C4-2B (cell line): Measurements from ENCODE around the gene ZNF568.

Source experiments
- H3K27ac ChIP-seq: fragments of 450-650 bp; 2 replicates; pipeline ENCODE4 v1.5.1; 2017
- CTCF ChIP-seq: fragments of 450-650 bp; conservative IDR thresholded peaks from 2 replicates; pipeline ENCODE4 v1.5.1; 2017; ENCODE audit warnings: mild to moderate bottlenecking
- ZFX ChIP-seq: fragments of 450-650 bp; IDR thresholded peaks from 2 replicates; pipeline ENCODE4 v1.6.1; 2017

The ZNF568 gene

GRCh38 chr19:36999313-36999712 is 83.2 kb downstream of the ZNF568 start:
- TF ChIP-seq CTCF, result no peak
- no peak for TF ChIP-seq ZFX
- no peak overlapping the region for H3K27ac ChIP-seq

DNA sequence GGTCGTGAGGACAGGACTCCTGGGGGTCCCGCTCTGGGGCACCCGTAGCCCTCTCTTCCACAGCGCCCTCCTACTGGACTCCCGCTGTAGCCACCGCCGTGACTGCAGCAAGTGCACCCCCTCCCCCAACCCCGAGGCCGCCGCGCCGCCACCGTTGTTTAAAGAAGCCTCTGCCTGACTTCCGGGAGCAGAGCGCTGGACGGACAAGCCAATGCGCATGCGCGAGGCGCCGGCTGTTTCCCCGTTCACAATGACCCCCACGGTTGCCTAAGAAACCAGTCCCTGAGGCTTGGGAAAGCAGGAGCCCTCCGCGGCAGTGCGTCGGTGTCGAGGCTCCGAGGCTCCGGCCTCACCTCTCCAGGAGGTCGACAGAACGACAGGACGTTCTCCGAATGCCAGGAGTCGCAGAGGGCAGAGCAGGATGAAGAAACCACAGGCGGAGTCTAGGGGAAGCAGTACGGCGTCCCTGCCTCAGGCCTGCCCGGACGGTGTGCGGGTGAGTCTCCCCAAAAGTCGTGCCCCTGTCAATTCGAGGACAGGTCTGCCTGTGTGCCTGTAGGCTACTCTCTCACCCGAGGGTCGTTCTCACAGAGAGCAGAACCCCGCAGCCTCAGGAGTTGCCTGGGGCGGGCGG is 91.6 kb downstream of the ZNF568 start:
- no peak overlapping the region for H3K27ac ChIP-seq
- TF ChIP-seq ZFX (no peak), CTCF (no peak)

DNA sequence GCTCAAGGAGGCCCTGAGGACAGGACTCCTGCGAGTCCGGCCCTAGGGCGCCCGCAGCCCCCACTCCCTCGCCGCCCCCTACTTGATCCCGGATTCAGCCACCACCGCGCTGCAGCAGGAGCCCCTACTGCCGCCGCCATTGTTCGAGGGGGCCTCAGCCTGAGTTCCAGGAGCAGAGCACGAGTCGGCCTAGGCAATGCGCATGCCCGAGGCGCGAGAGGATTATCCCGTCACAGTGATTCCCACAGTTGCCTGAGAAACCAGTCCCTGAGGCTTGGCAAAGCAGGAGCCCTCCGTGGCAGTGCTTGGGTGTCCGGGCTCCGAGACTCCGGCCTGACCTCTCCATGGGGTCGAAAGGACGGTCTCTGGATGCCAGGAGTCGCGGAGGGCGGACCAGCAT is 93.7 kb downstream of the ZNF568 start:
- no peak overlapping the region for H3K27ac ChIP-seq
- TF ChIP-seq ZFX (no peak), CTCF (no peak)

DNA sequence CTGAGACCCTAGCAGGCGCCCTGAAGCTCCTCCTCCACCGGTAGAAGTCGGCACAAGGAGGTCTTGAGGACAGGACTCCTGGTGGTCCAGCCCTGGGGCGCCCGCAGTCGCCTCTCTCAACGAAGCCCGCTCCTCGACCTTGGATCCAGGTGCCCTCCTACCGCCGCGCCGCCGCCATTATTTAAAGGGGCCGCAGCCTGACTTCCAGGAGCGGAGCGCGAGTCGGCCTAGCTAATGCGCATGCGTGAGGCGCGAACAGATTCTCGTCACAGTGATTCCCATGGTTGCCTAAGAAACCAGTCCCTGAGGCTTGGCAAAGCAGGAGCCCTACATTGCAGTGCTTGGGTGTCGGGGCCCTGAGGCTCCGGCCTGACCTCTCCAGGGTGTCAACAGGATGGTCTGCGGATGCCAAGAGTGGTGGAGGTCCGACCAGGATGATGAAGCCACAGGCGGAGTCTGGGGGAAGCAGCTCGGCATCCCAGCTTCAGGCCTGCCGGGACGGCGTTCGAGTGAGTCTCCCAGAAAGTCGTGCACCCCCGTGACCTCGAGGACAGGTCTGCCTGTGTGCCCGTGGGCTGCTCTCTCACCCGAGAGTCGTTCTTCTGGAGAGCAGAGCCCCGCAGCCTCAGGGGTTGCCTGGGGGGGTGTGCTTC is 96.1 kb downstream of the ZNF568 start:
- H3K27ac ChIP-seq, result no peak overlapping the region
- TF ChIP-seq CTCF (no peak), ZFX (no peak)

DNA sequence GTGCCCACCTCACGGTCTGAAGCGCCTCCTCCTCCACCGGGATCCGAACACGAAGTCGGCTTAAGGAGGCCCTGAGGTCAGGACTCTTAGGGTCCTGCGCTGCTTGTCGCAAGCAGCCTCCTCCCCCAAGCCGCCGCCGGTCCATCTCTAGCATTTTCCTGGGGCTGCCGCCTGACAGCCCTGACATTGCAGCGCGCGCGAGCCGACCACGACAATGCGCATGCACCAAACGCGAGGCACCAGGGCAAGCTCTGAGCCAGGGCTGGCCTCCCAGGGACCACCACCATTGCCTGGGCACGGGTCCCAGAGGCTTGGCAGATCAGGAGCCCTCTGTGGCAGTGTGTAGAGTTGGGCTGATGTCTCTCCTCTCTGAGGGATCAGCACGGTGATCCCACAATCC is 98.3 kb downstream of the ZNF568 start:
- TF ChIP-seq ZFX, result no peak
- H3K27ac ChIP-seq, result no peak overlapping the region

DNA sequence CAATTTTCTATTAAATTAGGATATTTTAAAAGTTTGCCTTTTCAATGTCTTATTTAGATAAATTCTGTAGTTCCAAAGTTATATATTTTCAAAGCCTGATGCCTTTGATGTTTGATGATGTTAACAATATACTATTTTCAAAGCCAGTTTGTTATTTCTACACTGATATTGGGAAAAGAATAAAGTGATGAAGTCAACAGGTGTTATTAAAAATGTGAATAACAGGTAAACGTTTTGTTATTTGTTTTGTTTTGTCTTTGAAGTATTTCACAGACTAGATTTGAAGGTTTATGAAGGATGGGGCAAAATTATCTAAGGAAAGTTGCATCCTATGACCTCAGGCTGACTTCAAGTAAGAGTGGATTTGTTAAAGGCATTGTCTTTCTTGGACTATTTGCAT is 129.0 kb downstream of the ZNF568 start:
- TF ChIP-seq CTCF (no peak), ZFX (no peak)
- no peak overlapping the region for H3K27ac ChIP-seq
